ENCODE measurements around the gene ACOX1.

ACOX1 gene

GRCh38 chr17:75909051-75909811 is 69.7 kb downstream of the ACOX1 start:
- DNase-seq (ENCODE audit: low read depth, low spot score) = no peak

DNA sequence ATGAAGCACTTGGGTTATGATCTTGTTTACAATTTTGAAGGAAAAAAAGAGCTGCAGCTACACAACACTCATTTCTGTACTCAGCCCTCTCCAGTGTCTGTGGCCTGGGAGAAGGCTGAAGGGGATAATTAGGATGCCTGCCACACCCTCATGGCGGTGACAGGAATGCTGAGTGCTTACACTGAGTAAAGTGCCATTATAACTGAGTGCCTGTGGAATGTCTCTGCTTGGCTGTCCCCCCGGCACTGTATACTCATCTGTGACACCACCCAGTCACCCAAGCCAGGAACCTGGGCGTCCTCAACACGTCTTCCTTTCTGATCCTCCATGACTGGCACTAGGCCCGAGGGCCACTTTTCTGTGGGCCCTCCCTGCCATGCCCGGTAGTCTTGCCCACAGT is 70.8 kb downstream of the ACOX1 start:
- DNase-seq (ENCODE audit: low read depth, low spot score) = no peak

DNA sequence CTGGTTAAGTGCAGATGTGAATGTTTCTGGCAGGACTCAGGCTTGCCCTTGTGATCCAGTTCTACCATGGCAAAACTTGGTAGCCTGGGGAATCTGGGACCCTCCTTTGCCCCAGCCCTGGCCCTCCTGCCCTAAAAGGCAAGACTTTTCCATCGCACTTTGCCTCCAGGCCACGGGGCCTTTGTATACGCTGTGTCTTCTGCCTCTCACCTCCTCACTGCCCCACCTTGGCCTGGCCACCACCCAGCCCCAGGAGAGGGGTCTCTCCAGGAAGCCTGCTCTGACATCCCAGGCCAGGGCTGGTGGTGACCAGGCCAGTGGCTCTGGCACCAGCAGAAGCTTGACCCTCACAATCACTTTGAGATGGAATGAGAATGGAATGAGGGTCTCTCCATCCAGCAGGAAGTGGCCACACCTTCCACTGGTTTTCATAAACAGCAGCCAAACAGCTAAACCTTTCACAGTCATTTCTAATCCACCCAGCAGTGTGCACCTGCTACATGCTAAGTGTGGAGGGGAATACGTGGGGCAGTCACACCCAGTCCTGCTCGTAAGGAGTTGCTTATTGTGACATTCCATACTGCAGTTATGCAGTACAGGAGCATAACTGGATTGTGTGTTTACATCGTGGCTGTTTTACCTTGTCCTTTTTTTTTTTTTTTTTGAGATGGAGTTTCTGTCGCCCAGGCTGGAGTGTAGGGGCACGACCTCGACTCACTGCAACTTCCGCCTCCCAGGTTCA is 72.7 kb downstream of the ACOX1 start:
- no peak for DNase-seq (ENCODE audit: low read depth, low spot score)

DNA sequence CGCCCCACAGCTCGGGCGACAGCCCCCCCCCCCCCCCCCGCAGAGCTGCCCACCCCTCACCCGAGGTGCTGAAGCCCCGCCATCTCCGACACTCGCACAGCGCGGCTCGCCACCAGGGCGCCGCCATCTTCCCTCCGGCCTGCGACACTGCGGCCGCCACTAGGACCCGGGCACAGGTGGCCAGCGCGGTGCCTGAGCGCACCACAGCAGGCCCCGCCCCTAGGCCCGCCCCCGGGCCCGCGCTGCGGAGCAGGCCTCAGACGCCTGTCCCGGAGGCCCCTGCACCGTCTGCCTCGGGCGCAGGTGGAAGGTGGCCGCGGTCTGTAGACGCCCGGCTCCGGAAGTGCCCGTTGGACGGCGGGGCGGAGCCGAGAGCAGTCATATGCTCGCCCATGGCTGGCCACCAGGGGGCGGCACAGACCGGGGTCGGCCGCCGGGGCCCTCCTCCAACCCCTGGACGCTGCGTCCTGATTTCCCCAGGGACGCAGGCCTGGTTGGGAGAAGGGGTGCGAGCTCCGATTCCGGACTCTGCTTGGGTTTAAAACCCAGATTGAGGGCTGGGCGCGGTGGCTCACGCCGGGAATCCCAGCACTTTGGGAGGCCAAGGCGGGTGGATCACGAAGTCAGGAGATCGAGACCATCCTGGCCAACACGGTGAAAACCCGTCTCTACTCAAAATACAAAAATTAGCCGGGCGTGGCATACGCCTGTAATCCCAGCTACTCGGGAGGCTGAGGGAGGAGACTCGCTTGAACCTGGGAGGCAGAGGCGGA is 74.0 kb downstream of the ACOX1 start, which contains the start of gene MRPL38:
Gene MRPL38 (minus strand): TSS at position 136 of the 773 bp plus-strand sequence. CDS start 9 bp downstream, at position 127.
- peak; percentile 74 for DNase-seq (ENCODE audit: low read depth, low spot score)

GRCh38 chr17:75902406-75902805 is 76.6 kb downstream of the ACOX1 start:
- DNase-seq (ENCODE audit: low read depth, low spot score) = no peak

DNA sequence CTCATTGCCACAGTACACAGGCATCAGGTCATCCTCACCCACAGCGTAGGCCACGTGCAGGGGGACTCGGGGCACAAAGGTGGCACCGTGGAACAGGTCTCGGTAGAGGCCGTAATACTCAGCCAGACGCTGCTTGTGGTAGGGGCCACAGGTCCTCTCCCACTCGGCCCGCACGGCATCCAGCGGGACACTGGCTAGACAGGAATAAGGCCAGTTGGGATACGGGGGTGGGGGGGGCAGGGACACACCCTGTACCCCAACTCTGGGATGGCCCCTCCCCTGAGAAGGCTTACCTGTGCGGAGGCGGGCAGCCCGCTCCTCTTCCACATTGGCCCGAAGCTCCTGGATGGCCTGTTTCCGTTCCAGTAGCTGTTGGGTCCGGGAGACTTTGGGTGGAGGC is 77.2 kb downstream of the ACOX1 start:
- DNase-seq (ENCODE audit: low read depth, low spot score) = no peak

- DNase-seq (ENCODE audit: low read depth, low spot score) = no peak
These were observed 78.1 kb downstream of the ACOX1 start for GRCh38 chr17:75900691-75901533.

GRCh38 chr17:75899767-75900468 is 79.0 kb downstream of the ACOX1 start:
- no peak for DNase-seq (ENCODE audit: low read depth, low spot score)

- no peak for DNase-seq (ENCODE audit: low read depth, low spot score)
These were observed 79.6 kb downstream of the ACOX1 start for GRCh38 chr17:75899353-75899752.

GRCh38 chr17:75898791-75899190 is 80.2 kb downstream of the ACOX1 start:
- no peak for DNase-seq (ENCODE audit: low read depth, low spot score)

DNA sequence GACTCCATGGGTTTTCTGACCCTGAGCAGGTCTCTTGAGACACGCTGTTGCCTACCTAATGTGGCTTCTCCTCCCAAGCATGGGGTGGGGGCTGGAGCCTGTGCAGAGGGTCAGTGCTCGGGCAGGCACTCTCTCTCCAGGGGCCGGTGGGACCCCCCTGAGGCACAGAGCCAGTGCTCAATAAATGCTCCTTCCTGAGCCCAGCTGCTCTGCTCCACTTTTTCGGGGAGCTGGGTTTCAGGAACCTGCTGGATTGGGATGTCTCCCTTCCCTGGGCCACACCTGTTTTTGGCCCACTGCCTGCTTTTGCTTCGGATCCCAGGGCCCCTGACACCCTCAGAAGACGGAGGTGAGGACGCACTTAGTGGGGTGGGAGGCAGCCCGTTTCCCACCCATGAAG is 80.9 kb downstream of the ACOX1 start:
- no peak for DNase-seq (ENCODE audit: low read depth, low spot score)

GRCh38 chr17:75897160-75898019 is 81.6 kb downstream of the ACOX1 start:
- DNase-seq (ENCODE audit: low read depth, low spot score) = no peak

DNA sequence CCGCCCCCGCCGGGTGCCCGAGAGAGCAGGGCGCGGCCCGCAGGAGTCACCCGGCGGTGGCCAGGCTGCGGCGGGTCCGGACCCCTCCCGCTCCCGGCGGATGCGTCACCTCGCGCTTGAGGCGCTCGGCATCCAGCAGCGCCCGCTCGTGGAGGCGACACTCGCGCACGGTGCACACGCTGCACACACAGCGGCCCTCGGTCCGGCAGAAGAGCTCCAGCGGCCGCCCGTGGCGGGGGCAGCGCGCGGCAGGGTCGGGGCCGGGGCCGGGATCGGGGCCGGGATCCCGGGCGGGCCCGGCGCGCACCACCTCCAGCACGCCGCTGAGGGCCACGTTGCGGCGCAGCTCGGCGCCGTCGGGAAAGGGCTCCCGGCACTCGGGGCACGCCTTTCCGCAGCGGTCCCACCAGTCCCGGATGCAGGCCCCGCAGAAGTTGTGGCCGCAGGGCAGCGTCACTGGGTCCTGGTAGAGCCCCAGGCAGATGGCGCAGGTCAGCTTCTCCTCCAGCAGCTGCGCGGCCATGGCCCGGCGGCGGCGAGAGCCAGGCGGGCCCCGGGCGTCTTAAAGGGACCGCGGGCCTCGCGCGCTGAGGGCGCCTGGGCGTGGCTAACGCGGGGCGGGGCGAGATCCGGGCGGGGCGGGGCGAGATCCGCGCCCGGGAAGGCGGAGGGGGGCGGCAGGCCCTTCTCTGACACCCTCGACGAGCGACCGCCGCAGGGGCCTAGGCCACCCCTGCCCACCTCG is 82.4 kb downstream of the ACOX1 start, which contains the start of gene TRIM65:
Gene TRIM65 (minus strand): TSS at position 537 of the 745 bp plus-strand sequence. CDS start 14 bp downstream, at position 523.
- DNase-seq (ENCODE audit: low read depth, low spot score) = no peak

DNA sequence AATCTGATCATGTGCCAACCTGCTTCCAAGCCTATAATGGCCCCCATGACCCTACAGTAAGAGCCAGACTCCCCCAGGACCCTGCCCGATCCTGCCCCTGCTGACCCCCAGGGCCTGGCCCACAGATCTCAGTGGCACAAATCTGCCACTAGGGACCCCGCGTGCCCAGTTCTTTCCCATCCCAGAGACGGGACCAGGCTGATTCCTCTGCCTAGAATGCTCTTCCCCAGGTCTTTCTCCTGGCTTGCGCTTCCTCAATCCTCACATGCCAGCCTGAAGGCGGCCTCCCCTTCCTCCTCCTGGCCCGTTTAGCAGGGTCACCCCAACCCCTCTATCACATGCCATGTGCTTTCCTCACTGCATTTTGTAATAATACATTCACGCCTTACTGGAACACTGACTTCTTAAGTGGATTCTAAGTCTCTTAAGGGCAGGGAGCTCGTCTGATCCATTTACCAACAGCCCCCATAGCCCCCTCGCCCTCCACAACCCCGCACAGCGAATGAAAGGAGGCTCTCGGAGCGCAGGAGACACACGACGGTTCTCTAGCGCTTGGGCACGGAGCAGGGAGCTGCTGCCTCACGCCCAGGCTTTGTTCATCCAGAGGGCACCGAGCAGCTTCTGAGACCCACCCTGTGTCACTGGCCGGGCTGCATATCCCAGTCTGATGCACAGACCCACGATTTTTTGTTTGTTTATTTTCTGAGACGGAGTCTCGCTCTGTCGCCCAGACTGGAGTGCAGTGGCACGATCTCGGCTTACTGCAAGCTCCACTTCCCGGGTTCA is 83.4 kb downstream of the ACOX1 start:
- no peak for DNase-seq (ENCODE audit: low read depth, low spot score)

- DNase-seq (ENCODE audit: low read depth, low spot score) = no peak
These were observed 84.8 kb downstream of the ACOX1 start for GRCh38 chr17:75894049-75894733.

DNA sequence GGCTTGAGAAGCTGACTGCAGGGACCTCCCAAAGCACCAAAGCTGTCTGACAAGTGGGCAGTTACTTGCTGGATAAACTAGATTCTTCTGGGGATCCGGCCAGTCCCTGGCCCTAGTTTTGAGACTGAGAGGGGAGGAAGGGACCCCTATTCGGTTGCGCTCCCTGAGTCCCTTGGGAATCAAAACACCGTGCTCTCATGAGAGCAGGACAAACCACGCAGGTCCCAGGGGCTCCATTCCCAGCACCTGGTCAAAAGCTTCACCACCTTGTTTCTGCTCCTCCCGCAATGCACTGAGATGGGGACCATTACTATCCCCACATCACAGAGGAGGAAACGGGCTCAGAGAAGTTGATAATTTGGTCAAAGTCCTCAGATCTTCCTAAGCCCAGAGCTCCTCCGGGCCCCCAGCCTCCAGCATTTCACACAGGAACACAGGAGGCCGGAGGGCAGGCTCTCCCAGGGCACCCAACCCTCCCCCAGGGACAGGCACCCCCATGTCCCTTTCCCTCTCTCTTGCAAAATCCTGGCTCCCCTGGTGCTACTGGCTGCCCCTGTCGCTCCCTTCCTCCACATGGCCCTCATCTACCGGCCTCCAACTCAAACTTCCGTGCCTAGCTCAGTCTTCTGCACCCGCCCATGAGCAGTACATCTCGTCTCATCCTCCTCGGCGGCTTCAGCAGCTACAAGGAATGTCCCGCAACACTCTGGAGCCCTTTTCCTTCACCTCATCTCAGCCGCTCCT is 85.5 kb downstream of the ACOX1 start:
- DNase-seq (ENCODE audit: low read depth, low spot score) = no peak
